HT1080 (cell line): ENCODE data around the gene TMEM179. TPM values are rescaled to one million over a fixed set of nuclear protein-coding genes. Genes with fewer than 3 reads are reported as not detected.

ENCODE experiments used
- DNase-seq: peaks from one replicate; pipeline ENCODE4 v3.0.0-alpha.2; 2015; ENCODE audit warnings: low read depth
- total RNA-seq: library from RNA; depleted of rRNA; stranded (reverse); fragments of >200 nt; shearing (Covaris generic); gene quantifications from 2 replicates; pipeline ENCODE4 v1.2.3, GENCODE V29; 2014

TMEM179 gene
- total RNA-seq, 1 experiment from 2014 or later: 0.34 TPM

- no peak for DNase-seq
These were observed 4.4 kb downstream of the TMEM179 start for GRCh38 chr14:104600141-104600643.

- DNase-seq: no peak
These were observed 5.1 kb downstream of the TMEM179 start for GRCh38 chr14:104599446-104599845.

- DNase-seq: no peak
These were observed 5.7 kb downstream of the TMEM179 start for GRCh38 chr14:104598910-104599273.

GRCh38 chr14:104598039-104598909, 6.3 kb downstream of the TMEM179 start:
- no peak for DNase-seq

GRCh38 chr14:104597576-104597975, 7.0 kb downstream of the TMEM179 start:
- no peak for DNase-seq

- DNase-seq: no peak
These were observed 7.6 kb downstream of the TMEM179 start for GRCh38 chr14:104596927-104597351.

GRCh38 chr14:104596451-104596918, 8.1 kb downstream of the TMEM179 start:
- no peak for DNase-seq

- DNase-seq: no peak
These were observed 8.6 kb downstream of the TMEM179 start for GRCh38 chr14:104595911-104596450.

- no peak for DNase-seq
These were observed 9.4 kb downstream of the TMEM179 start for GRCh38 chr14:104595116-104595675.

- DNase-seq: no peak
These were observed 10.1 kb downstream of the TMEM179 start for GRCh38 chr14:104594310-104595046.

- DNase-seq: no peak
These were observed 10.8 kb downstream of the TMEM179 start for GRCh38 chr14:104593710-104594136.

GRCh38 chr14:104593241-104593701, 11.3 kb downstream of the TMEM179 start:
- DNase-seq: no peak

- no peak for DNase-seq
These were observed 11.8 kb downstream of the TMEM179 start for GRCh38 chr14:104592785-104593184.

GRCh38 chr14:104592292-104592672, 12.3 kb downstream of the TMEM179 start:
- DNase-seq: no peak

GRCh38 chr14:104591506-104592291, 12.9 kb downstream of the TMEM179 start:
- no peak for DNase-seq

GRCh38 chr14:104591031-104591430, 13.5 kb downstream of the TMEM179 start:
- DNase-seq: no peak

- no peak for DNase-seq
These were observed 14.2 kb downstream of the TMEM179 start for GRCh38 chr14:104590240-104590965.

- no peak for DNase-seq
These were observed 15.0 kb downstream of the TMEM179 start for GRCh38 chr14:104589338-104590195.
